ENCODE results near the gene ING2. TPM values are rescaled to one million over a fixed set of nuclear protein-coding genes. Genes with fewer than 3 reads are reported as not detected.

ING2 gene
- total RNA-seq: 3.5 and 8.2 TPM in 2 replicates

GRCh38 chr4:183504930-183505610, at the start of gene ING2:
Gene ING2, plus strand, starts transcription at chr4:183505058. Its CDS starts 138 bp downstream, at chr4:183505196.

Other genes with a start within 250 kb of the ING2 start
- gene CLDN22, start 184.8 kb upstream of the ING2 start, total RNA-seq: not detected in 2 replicates
- not detected in 2 replicates for gene CLDN24, start 182.6 kb upstream of the ING2 start, total RNA-seq
- 9.8 and 13.5 TPM in 2 replicates for gene CDKN2AIP, start 60.4 kb upstream of the ING2 start, total RNA-seq
- 20.2 and 23.7 TPM in 2 replicates for gene RWDD4, start 154.1 kb downstream of the ING2 start, total RNA-seq
- 30.5 and 33.7 TPM in 2 replicates for gene TRAPPC11, start 154.2 kb downstream of the ING2 start, total RNA-seq